HG02588 (cell line): Measurements from ENCODE around the gene TBCC.
A peak's percentile ranks its signal among the peaks of the same experiment; 100 is the strongest.

Source experiments
- ATAC-seq: cut with Tn5 transposase; IDR thresholded peaks from one replicate; pipeline ENCODE4 v1.9.1; 2021; ENCODE audit warnings: mild to moderate bottlenecking, moderate library complexity; ENCODE audit not compliant: unreplicated experiment

The TBCC gene

GRCh38 chr6:42774201-42774600 lies 28.3 kb upstream of the TBCC start:
- ATAC-seq: no peak

- ATAC-seq: no peak
Measured at GRCh38 chr6:42771741-42772100, 25.8 kb upstream of the TBCC start.

- ATAC-seq: no peak
Measured at GRCh38 chr6:42769836-42770235, 23.9 kb upstream of the TBCC start.

- no peak for ATAC-seq
Measured at GRCh38 chr6:42769051-42769450, 23.1 kb upstream of the TBCC start.

GRCh38 chr6:42766163-42766670 lies 20.3 kb upstream of the TBCC start:
- ATAC-seq: no peak

- no peak for ATAC-seq
Measured at GRCh38 chr6:42764911-42765648, 19.2 kb upstream of the TBCC start.

- ATAC-seq: no peak
Measured at GRCh38 chr6:42762950-42763349, 17.0 kb upstream of the TBCC start.

GRCh38 chr6:42762426-42762859 lies 16.5 kb upstream of the TBCC start:
- no peak for ATAC-seq

GRCh38 chr6:42761287-42762067 lies 15.6 kb upstream of the TBCC start:
- ATAC-seq: no peak

- no peak for ATAC-seq
Measured at GRCh38 chr6:42758756-42759430, 13.0 kb upstream of the TBCC start.

- ATAC-seq: no peak
Measured at GRCh38 chr6:42756722-42757121, 10.8 kb upstream of the TBCC start.

- no peak for ATAC-seq
Measured at GRCh38 chr6:42754759-42755158, 8.9 kb upstream of the TBCC start.

GRCh38 chr6:42751055-42751454 lies 5.2 kb upstream of the TBCC start:
- ATAC-seq: no peak

GRCh38 chr6:42748203-42748898 lies 2.4 kb upstream of the TBCC start:
- no peak for ATAC-seq

- peak; percentile 60 for ATAC-seq
Measured at GRCh38 chr6:42746463-42747391, 824 bp upstream of the TBCC start.

GRCh38 chr6:42745083-42745639 lies 742 bp downstream of the TBCC start:
- ATAC-seq: no peak

GRCh38 chr6:42744351-42744893 lies 1.5 kb downstream of the TBCC start:
- no peak for ATAC-seq

GRCh38 chr6:42742116-42742894 lies 3.6 kb downstream of the TBCC start:
- ATAC-seq: no peak

- ATAC-seq: no peak
Measured at GRCh38 chr6:42740725-42741124, 5.2 kb downstream of the TBCC start.
